ENCODE data around the gene PRXL2A.
"Not testable (repeated sequence)": the region's sequence is repeated elsewhere in the genome, so short reads cannot be mapped to it uniquely, and the experiment has no call there.

PRXL2A gene

DNA sequence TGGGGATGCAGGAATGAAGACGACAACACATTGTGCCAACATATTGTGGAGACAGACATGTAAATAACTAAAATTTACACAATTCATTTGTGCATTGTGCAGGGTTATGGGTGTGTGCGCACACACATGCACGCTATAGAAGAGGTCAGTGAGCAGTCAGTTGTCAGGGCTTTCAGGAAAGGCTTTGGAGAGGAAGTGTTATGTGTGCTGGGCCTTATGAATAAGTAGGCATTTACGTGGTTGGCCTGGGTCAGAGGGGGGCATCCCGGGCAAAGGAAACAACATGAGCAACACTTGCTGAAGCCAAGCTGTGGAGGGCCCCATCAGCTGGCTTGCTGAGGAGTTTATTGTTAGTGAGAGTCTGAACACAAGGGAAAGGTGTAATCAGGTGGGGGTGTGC, 4.1 kb downstream of the PRXL2A start:
- H3K9me3 ChIP-seq (ENCODE audit: control insufficient read depth, insufficient read depth, low read length) = no peaks in the 10 kb centered on the region
- H3K9ac ChIP-seq (ENCODE audit: low read depth, low read length) = no peak overlapping the region
- no peak overlapping the region for H3K4me3 ChIP-seq (ENCODE audit: low read depth, low read length)
- H3K27me3 ChIP-seq (ENCODE audit: control insufficient read depth, insufficient read depth, low read length) = peaks cover 35% of the 10 kb centered on the region
- no peaks in the 10 kb centered on the region for H3K36me3 ChIP-seq (ENCODE audit: control insufficient read depth, insufficient read depth, low read length)
- H3K4me1 ChIP-seq (ENCODE audit: control insufficient read depth, insufficient read depth, low read length) = peaks cover 8% of the 10 kb centered on the region

DNA sequence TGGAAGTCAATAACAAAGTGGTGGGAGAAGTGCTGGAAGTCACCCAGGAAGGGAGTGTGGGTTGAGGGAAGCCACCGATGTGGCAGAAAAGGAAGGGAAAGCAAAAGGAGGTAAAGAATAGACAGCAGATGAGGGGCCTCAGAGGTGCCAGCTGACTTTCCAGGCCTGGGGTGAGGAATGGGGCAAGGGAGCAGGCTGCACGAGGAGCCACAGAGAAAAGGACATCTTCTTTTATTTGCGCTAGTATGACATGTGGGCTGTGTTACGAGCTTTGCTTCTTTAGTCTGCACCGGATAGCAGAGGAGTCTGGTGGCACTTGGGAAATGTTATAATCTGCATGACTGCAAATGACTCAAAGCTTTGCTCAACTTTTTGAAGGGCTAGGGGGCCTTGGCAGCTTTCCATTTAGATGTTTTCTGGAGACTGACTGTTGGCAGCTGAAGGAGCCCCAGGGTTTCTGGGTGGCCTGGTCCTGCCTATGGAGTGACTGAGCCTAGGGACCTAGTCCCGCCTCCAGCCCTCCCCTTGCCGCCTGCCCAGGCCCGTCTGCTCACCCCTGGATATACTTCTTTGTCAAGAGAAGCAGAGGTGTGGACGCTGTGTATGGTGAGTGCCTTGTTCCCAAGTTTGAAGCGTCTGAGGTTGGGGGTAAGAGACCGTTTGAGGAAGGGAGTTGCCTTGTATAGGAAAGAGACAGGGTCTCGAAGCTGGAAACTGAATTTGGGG, 5.1 kb downstream of the PRXL2A start:
- Histone ChIP-seq H3K36me3 (ENCODE audit: control insufficient read depth, insufficient read depth, low read length) (no peaks in the 10 kb centered on the region), H3K4me1 (ENCODE audit: control insufficient read depth, insufficient read depth, low read length) (peaks cover 15% of the 10 kb centered on the region), H3K4me3 (ENCODE audit: low read depth, low read length) (no peak overlapping the region), H3K9ac (ENCODE audit: low read depth, low read length) (no peak overlapping the region), H3K9me3 (ENCODE audit: control insufficient read depth, insufficient read depth, low read length) (no peaks in the 10 kb centered on the region), H3K27me3 (ENCODE audit: control insufficient read depth, insufficient read depth, low read length) (peaks cover 31% of the 10 kb centered on the region)

DNA sequence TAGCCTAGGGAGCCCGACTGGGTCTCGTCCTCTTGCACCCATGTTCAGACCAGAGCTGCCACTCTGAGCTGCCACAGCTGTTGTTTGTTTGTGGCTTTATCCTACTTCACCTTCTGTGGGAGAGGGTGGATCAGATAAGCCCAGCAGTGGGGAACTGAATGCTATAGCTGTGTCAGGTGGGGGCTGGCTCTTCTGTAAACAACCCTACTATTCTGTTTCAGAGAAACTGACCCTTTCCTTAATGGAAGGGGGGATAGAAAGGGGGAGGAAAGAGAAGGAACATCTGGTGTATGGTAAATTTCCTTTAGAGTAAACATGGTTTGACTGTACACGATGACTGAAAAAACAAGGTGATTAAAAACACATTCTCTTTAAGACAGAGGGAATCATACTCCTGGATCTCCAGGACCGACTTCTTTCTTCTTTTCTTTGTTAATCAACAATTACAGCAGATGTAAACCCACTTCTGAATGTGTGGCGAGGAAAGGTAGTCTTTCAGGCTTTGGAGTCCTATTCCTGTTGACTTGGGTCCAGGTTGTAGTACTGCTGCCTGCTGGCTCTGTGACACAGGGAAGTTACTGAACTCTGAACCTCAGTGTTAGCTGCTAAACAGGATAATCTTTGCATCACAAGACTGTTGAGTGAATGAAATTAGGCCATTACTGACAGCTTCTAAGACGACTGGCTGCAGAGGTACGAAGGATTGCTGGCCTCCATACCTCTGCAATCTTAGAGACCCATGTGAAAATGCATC, 6.0 kb downstream of the PRXL2A start:
- Histone ChIP-seq H3K27me3 (ENCODE audit: control insufficient read depth, insufficient read depth, low read length) (peaks cover 28% of the 10 kb centered on the region), H3K9me3 (ENCODE audit: control insufficient read depth, insufficient read depth, low read length) (no peaks in the 10 kb centered on the region), H3K36me3 (ENCODE audit: control insufficient read depth, insufficient read depth, low read length) (no peaks in the 10 kb centered on the region), H3K4me3 (ENCODE audit: low read depth, low read length) (no peak overlapping the region), H3K9ac (ENCODE audit: low read depth, low read length) (no peak overlapping the region), H3K4me1 (ENCODE audit: control insufficient read depth, insufficient read depth, low read length) (peaks cover 18% of the 10 kb centered on the region)

DNA sequence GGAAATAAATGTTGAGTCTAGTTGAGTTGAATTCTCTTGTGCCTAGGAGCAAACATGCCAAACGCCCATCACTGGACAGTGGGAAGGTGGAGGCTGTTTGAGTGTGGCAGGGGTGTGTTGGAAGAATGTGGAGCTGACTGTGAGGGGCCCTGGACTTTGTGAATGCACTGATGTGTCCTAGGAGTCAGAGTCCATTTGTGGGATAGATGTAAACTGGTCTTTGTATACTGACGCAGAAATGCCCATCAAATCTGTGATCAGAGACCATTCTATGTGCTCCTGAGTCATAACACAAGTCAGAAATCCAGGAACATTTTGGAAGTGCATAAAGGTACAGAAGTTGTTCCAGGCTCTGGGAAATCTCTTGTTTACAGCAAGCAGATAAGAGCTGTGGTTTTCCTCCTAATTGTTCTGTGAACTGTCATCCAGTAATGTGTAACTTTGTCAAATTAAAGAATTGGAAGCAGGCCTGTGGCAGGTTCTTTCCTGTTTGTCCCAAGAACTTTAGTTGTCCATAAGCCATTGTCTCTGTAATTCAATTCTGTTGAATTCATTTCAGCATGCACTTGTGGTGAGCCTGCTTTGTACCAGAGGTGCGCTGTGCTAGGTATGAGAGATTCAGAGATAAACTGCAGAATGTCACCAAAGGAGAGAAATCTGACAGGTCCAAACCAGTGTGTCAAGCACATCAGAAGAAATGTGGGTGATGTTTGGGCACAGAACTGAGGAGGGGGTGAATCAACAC, 7.6 kb downstream of the PRXL2A start:
- no peaks in the 10 kb centered on the region for H3K9me3 ChIP-seq (ENCODE audit: control insufficient read depth, insufficient read depth, low read length)
- H3K4me3 ChIP-seq (ENCODE audit: low read depth, low read length) = no peak overlapping the region
- H3K9ac ChIP-seq (ENCODE audit: low read depth, low read length) = no peak overlapping the region
- no peaks in the 10 kb centered on the region for H3K36me3 ChIP-seq (ENCODE audit: control insufficient read depth, insufficient read depth, low read length)
- peaks cover 21% of the 10 kb centered on the region for H3K4me1 ChIP-seq (ENCODE audit: control insufficient read depth, insufficient read depth, low read length)
- peaks cover 19% of the 10 kb centered on the region for H3K27me3 ChIP-seq (ENCODE audit: control insufficient read depth, insufficient read depth, low read length)

DNA sequence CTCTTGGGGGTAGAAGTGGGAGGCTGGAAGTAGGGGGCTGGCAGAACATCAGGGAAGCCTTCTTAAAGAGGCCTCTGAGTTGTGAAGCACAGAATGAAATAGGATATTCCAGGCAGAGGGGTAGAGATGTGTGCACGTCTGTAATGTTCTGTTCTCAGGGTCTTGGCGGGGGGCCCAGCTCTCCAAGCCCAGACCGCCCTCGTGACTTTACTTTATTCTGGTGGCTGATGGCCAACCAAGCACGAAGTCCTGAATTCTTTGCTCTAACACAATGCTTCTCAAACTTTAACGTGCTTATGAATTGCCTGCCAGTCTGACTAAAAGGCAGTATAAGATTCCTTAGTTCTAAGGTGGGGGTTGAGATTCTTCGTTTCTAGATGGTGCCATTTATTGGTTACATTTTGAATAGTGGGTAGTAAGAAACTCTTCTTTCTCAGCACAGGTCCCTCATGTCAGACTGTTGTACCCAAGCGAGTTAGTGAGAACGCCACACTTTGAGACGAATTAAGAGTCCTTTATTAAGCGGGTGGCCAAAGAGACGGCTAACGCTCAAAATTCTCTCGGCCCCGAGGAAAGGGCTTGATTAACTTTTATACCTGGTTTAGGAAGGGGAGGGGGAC, 8.2 kb downstream of the PRXL2A start:
- no peaks in the 10 kb centered on the region for H3K36me3 ChIP-seq (ENCODE audit: control insufficient read depth, insufficient read depth, low read length)
- no peaks in the 10 kb centered on the region for H3K9me3 ChIP-seq (ENCODE audit: control insufficient read depth, insufficient read depth, low read length)
- no peak overlapping the region for H3K9ac ChIP-seq (ENCODE audit: low read depth, low read length)
- H3K4me3 ChIP-seq (ENCODE audit: low read depth, low read length) = peak overlapping the region; percentile 18
- H3K4me1 ChIP-seq (ENCODE audit: control insufficient read depth, insufficient read depth, low read length) = peaks cover 21% of the 10 kb centered on the region
- H3K27me3 ChIP-seq (ENCODE audit: control insufficient read depth, insufficient read depth, low read length) = peaks cover 19% of the 10 kb centered on the region

DNA sequence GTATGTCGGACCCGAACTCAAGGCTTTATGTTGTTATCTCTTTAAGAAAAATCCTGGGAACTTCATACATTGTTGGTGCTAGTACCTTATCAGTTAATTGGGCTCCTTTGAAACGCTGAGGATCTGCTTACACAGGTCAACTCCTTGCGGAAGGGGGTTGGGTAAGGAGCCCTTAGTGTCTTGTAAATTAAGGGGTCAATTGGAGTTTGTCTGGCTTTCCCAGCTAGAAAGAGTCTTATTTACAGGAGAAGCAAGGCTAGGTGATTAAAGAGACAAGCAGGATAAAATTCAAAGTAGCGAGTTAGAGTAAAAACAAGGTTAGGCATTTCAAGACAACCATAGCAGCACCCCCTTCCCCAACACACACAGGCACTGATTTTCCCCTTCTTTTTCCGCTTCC, 8.9 kb downstream of the PRXL2A start:
- not testable (repeated sequence) for H3K9me3 ChIP-seq (ENCODE audit: control insufficient read depth, insufficient read depth, low read length); H3K9ac ChIP-seq (ENCODE audit: low read depth, low read length); H3K36me3 ChIP-seq (ENCODE audit: control insufficient read depth, insufficient read depth, low read length); H3K4me3 ChIP-seq (ENCODE audit: low read depth, low read length)
- Histone ChIP-seq H3K27me3 (ENCODE audit: control insufficient read depth, insufficient read depth, low read length) (peaks cover 19% of the 10 kb centered on the region), H3K4me1 (ENCODE audit: control insufficient read depth, insufficient read depth, low read length) (peaks cover 21% of the 10 kb centered on the region)

DNA sequence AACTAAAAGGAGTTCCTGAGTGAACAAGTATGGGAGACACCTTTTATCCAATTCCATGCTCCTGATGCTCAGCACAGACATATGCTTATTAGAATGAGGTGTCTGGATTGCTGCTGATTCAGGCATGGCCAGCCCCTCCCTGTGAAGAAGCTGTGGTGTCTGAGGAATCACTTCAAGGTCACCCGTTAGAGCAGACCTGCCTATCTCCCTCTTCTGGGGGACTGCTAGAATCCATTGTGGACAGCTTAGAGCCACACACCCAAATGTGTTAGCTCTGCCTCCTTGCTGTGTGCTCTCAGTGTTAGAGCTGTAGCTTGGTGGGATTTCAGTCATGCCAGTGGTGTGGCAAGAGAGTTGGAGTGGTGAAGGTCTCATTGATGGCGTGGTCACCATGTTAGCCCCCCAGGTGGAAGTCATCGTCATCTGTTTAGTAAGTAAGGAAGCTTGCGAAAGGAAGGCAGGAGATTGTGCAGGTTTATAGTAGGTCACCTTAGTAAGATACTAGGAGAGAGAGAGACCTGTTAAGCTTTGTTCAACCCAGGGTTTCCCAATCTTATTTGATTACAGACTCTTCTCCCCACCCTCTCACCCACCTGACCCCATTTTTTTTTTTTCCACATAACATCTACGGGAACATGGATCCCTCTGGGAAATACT, 12.8 kb downstream of the PRXL2A start:
- H3K36me3 ChIP-seq (ENCODE audit: control insufficient read depth, insufficient read depth, low read length) = no peaks in the 10 kb centered on the region
- no peaks in the 10 kb centered on the region for H3K9me3 ChIP-seq (ENCODE audit: control insufficient read depth, insufficient read depth, low read length)
- H3K4me1 ChIP-seq (ENCODE audit: control insufficient read depth, insufficient read depth, low read length) = peaks cover 19% of the 10 kb centered on the region
- no peak overlapping the region for H3K4me3 ChIP-seq (ENCODE audit: low read depth, low read length)
- H3K27me3 ChIP-seq (ENCODE audit: control insufficient read depth, insufficient read depth, low read length) = peaks cover 6% of the 10 kb centered on the region
- H3K9ac ChIP-seq (ENCODE audit: low read depth, low read length) = no peak overlapping the region

DNA sequence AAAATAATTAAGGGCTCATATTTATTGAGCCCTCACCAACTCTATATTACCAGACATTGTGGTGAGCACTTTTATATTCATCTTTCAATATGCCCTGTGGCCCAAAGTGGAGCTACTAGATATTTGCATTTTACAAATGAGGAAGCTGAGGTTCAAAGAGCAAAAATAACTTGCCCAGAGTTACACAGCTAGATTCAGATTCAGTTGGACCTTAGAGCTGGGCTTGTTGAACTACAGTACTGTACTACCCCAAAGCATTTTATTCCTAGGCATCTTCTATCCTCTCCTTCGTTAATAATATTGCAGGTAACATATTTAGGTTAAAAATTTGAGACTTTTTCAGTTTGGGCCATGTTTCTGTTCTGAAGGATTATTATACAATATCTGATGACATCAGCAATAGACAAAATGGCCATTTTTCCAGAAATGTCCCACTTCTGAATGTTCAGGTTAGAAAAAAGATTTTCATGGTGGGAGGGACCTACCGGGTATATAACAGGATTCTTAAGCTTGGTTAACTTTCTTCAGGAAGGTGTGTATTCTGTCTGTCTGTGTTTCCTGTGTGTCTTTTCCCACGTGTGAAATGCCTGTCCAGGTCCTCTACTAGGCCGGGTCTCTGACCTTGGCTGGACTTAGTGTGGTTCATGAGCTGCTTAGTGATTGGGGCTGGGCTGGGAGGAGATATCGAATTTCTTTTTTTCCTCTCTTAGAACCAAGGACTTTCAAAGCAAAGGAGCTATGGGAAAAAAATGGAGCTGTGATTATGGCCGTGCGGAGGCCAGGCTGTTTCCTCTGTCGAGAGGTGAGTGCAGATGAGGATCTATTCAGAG, 13.6 kb downstream of the PRXL2A start:
- no peak overlapping the region for H3K4me3 ChIP-seq (ENCODE audit: low read depth, low read length)
- H3K4me1 ChIP-seq (ENCODE audit: control insufficient read depth, insufficient read depth, low read length) = peaks cover 13% of the 10 kb centered on the region
- no peaks in the 10 kb centered on the region for H3K27me3 ChIP-seq (ENCODE audit: control insufficient read depth, insufficient read depth, low read length)
- peaks cover 3% of the 10 kb centered on the region for H3K36me3 ChIP-seq (ENCODE audit: control insufficient read depth, insufficient read depth, low read length)
- no peak overlapping the region for H3K9ac ChIP-seq (ENCODE audit: low read depth, low read length)
- no peaks in the 10 kb centered on the region for H3K9me3 ChIP-seq (ENCODE audit: control insufficient read depth, insufficient read depth, low read length)

DNA sequence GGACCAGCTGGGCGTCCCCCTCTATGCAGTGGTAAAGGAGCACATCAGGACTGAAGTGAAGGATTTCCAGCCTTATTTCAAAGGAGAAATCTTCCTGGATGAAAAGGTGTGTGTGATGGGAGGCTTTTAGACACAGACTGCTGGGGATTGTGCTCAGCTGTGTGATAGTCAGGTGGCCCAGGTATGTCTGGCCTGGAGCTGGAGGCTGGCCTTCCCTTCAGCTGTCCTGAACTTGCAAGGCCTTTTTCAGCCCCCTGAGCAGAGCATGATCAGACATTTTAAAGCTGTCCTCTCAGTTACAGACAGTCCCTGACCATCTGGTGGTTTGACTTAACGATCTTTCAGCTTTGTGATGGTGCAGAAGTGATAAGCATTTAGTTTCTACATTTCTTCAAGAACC, 17.6 kb downstream of the PRXL2A start:
- Histone ChIP-seq H3K27me3 (ENCODE audit: control insufficient read depth, insufficient read depth, low read length) (no peaks in the 10 kb centered on the region), H3K9ac (ENCODE audit: low read depth, low read length) (no peak overlapping the region), H3K36me3 (ENCODE audit: control insufficient read depth, insufficient read depth, low read length) (peaks cover 10% of the 10 kb centered on the region), H3K4me1 (ENCODE audit: control insufficient read depth, insufficient read depth, low read length) (no peaks in the 10 kb centered on the region), H3K9me3 (ENCODE audit: control insufficient read depth, insufficient read depth, low read length) (no peaks in the 10 kb centered on the region), H3K4me3 (ENCODE audit: low read depth, low read length) (no peak overlapping the region)

DNA sequence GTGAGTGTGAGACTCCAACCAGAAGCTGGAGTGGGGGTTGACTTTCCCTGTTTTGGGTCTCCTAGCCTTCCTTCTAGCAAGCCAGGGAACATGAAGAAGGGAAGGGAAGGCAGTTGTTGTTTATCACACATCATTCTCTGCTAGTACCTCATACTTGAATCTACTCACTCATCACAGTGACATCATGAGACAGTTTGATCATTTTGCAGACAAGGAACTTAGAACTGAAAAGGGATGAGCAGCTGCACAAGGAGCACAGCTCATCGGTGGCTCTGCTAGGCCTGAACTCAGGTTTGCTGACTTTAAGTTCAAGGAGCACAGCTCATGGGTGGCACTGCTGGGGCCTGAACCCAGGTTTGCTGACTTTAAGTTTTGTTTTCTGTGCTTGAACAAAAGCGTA, 19.2 kb downstream of the PRXL2A start:
- H3K4me1 ChIP-seq (ENCODE audit: control insufficient read depth, insufficient read depth, low read length) = no peaks in the 10 kb centered on the region
- H3K36me3 ChIP-seq (ENCODE audit: control insufficient read depth, insufficient read depth, low read length) = peaks cover 13% of the 10 kb centered on the region
- H3K9ac ChIP-seq (ENCODE audit: low read depth, low read length) = no peak overlapping the region
- no peak overlapping the region for H3K4me3 ChIP-seq (ENCODE audit: low read depth, low read length)
- H3K27me3 ChIP-seq (ENCODE audit: control insufficient read depth, insufficient read depth, low read length) = no peaks in the 10 kb centered on the region
- H3K9me3 ChIP-seq (ENCODE audit: control insufficient read depth, insufficient read depth, low read length) = no peaks in the 10 kb centered on the region
